PC-3 (cell line): ENCODE data around the gene DOCK10. TPM values are rescaled to one million over a fixed set of nuclear protein-coding genes. Genes with fewer than 3 reads are reported as not detected.
A peak's percentile ranks its signal among the peaks of the same experiment; 100 is the strongest.

Experiments used
- ATAC-seq: fragments of 200-7000 bp; cut with Tn5 transposase; 2 replicates; pipeline ENCODE4 v1.9.1; 2020; ENCODE audit warnings: mild to moderate bottlenecking, moderate library complexity
- BruUV-seq: library from RNA; stranded (reverse); fragments of 400-500 nt; replicated peaks from 2 replicates; lab custom pipeline; 2021; lab: Mats Ljungman, UMichigan
- CTCF ChIA-PET: fragments of 300-600 bp; sonication (Branson Sonifier 250); formaldehyde crosslinking; loops from one replicate; lab custom pipeline; 2022; ENCODE audit warnings: antibody characterized with exemption; lab: Charles Lee
- POLR2A ChIA-PET: fragments of 300-600 bp; sonication (Branson Sonifier 250); formaldehyde crosslinking; loops from one replicate; lab custom pipeline; 2022; ENCODE audit warnings: antibody characterized with exemption; ENCODE audit not compliant: unreplicated experiment; lab: Charles Lee
- DNase-seq: peaks from one replicate; pipeline ENCODE4 v3.0.0-alpha.2; 2015
- H2AFZ ChIP-seq: fragments of 300-600 bp; sonication (generic); 2 replicates; pipeline ENCODE4 v1.6.0; 2016; ENCODE audit warnings: antibody characterized with exemption, low read length
- H3F3A ChIP-seq: fragments of 300-600 bp; sonication (generic); one replicate; pipeline ENCODE4 v1.6.0; 2017; ENCODE audit warnings: antibody characterized with exemption, low read length, control low read depth, mild to moderate bottlenecking; ENCODE audit not compliant: unreplicated experiment
- H3K27ac ChIP-seq: fragments of 300-600 bp; sonication (generic); 2 replicates; pipeline ENCODE4 v1.5.1; 2016; ENCODE audit warnings: mild to moderate bottlenecking, low read length
- H3K27me3 ChIP-seq: fragments of 300-600 bp; sonication (generic); 2 replicates; pipeline ENCODE4 v1.6.1; 2016; ENCODE audit warnings: low read length, mixed read lengths
- H3K36me3 ChIP-seq: fragments of 300-600 bp; sonication (generic); 2 replicates; pipeline ENCODE4 v1.6.1; 2016; ENCODE audit warnings: low read depth, mixed run types, low read length, mixed read lengths
- H3K4me1 ChIP-seq: fragments of 300-600 bp; sonication (generic); 2 replicates; pipeline ENCODE4 v1.5.1; 2016; ENCODE audit warnings: low read length; ENCODE audit not compliant: insufficient read depth
- H3K4me2 ChIP-seq: fragments of 300-600 bp; sonication (generic); 2 replicates; pipeline ENCODE4 v1.6.0; 2016; ENCODE audit warnings: low read length
- H3K4me3 ChIP-seq: fragments of 300-600 bp; sonication (generic); 2 replicates; pipeline ENCODE4 v1.5.1; 2016; ENCODE audit warnings: mild to moderate bottlenecking, low read length, mixed read lengths
- H3K79me2 ChIP-seq: fragments of 300-600 bp; sonication (generic); 2 replicates; pipeline ENCODE4 v1.6.1; 2017; ENCODE audit warnings: low read length, mixed read lengths
- H3K9ac ChIP-seq: fragments of 300-600 bp; sonication (generic); 2 replicates; pipeline ENCODE4 v1.6.0; 2016; ENCODE audit warnings: mild to moderate bottlenecking, low read length
- H3K9me2 ChIP-seq: fragments of 300-600 bp; sonication (generic); replicated peaks from 2 replicates; pipeline ENCODE4 v1.6.1; 2016; ENCODE audit warnings: mixed run types, low read length, mixed read lengths
- H3K9me3 ChIP-seq: fragments of 300-600 bp; sonication (generic); 2 replicates; pipeline ENCODE4 v1.6.1; 2016; ENCODE audit warnings: low read length, mixed read lengths
- H4K20me1 ChIP-seq: fragments of 300-600 bp; sonication (generic); 2 replicates; pipeline ENCODE4 v1.6.1; 2016; ENCODE audit warnings: low read length, mixed read lengths
- EZH2 ChIP-seq: fragments of 300-600 bp; sonication (generic); IDR thresholded peaks from one replicate; pipeline ENCODE4 v1.6.1; 2017; ENCODE audit warnings: antibody characterized with exemption, mild to moderate bottlenecking, low read length; ENCODE audit not compliant: unreplicated experiment
- EZH2phosphoT487 ChIP-seq: fragments of 300-600 bp; sonication (generic); IDR thresholded peaks from 2 replicates; pipeline ENCODE4 v1.6.1; 2018; ENCODE audit warnings: mild to moderate bottlenecking, antibody characterized with exemption, low read length, borderline replicate concordance
- intact Hi-C: fragments of 100-400 bp; cut with micrococcal nuclease; formaldehyde crosslinking; loops from 2 replicates; pipeline ENCODE4 v1.9.0; 2023
- total RNA-seq: library from RNA; depleted of rRNA; stranded (reverse); fragments of >200 nt; gene quantifications from 2 replicates; pipeline ENCODE4 v1.2.3, GENCODE V29; 2014
- TF ChIP-seq, protein P1 (sequence below): fragments of 300-600 bp; sonication (generic); conservative IDR thresholded peaks from 2 replicates; pipeline ENCODE4 v1.5.1; 2017; ENCODE audit warnings: antibody characterized with exemption, low read depth, mild to moderate bottlenecking, low read length

DOCK10 gene
- total RNA-seq, 1 experiment from 2014 or later = 23.1 TPM

DNA sequence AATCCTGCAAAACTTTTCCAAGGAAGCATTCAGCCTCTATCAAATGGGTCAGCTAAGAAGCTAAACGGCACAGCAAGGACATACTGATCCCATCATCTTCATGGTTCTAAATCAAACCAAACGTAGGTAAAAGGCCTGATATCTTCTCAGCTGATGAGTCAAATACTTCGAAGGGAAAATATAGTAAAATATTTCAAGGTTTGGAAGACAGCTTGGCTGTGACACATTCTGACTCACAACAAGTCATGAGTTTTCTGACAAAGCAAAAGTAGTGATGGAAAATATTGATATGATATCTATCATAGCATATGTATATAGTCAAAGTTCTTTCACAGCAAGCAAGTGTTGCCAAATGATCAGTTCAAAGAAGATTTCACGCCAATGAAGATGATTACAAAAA, 31.5 kb downstream of the DOCK10 start:
- no peaks in the 10 kb centered on the region for H3K9me3 ChIP-seq
- no TSS peak for BruUV-seq
- intact Hi-C loops = loop anchor here (1.0 to 10.0 kb wide), 4 partner anchors 30 to 274 kb away; no protein-coding TSS in a partner anchor
- peaks cover 33% of the 10 kb centered on the region for H3K4me1 ChIP-seq
- H2AFZ ChIP-seq = peak overlapping the region; percentile 48; the same call in 1 of the 2 replicates
- ATAC-seq (peak; percentile 88), DNase-seq (peak; percentile 91)
- no peaks in the 10 kb centered on the region for H4K20me1 ChIP-seq
- CTCF ChIA-PET = no interaction called here
- TF ChIP-seq EZH2 (no peak), EZH2phosphoT487 (no peak)
- TF ChIP-seq, protein P1, sequence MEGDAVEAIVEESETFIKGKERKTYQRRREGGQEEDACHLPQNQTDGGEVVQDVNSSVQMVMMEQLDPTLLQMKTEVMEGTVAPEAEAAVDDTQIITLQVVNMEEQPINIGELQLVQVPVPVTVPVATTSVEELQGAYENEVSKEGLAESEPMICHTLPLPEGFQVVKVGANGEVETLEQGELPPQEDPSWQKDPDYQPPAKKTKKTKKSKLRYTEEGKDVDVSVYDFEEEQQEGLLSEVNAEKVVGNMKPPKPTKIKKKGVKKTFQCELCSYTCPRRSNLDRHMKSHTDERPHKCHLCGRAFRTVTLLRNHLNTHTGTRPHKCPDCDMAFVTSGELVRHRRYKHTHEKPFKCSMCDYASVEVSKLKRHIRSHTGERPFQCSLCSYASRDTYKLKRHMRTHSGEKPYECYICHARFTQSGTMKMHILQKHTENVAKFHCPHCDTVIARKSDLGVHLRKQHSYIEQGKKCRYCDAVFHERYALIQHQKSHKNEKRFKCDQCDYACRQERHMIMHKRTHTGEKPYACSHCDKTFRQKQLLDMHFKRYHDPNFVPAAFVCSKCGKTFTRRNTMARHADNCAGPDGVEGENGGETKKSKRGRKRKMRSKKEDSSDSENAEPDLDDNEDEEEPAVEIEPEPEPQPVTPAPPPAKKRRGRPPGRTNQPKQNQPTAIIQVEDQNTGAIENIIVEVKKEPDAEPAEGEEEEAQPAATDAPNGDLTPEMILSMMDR = no peak
- H3K4me3 ChIP-seq = peak overlapping the region; percentile 44; the same call in 1 of the 2 replicates
- H3F3A ChIP-seq = peaks cover 9% of the 10 kb centered on the region
- H3K27me3 ChIP-seq = no peaks in the 10 kb centered on the region
- H3K79me2 ChIP-seq = peaks cover 39% of the 10 kb centered on the region
- peak overlapping the region; percentile 30 for H3K9ac ChIP-seq
- POLR2A ChIA-PET = no interaction called here
- no peaks in the 10 kb centered on the region for H3K9me2 ChIP-seq
- H3K36me3 ChIP-seq = no peaks in the 10 kb centered on the region
- H3K27ac ChIP-seq = peak overlapping the region; percentile 90
- H3K4me2 ChIP-seq = peak overlapping the region; percentile 75

DNA sequence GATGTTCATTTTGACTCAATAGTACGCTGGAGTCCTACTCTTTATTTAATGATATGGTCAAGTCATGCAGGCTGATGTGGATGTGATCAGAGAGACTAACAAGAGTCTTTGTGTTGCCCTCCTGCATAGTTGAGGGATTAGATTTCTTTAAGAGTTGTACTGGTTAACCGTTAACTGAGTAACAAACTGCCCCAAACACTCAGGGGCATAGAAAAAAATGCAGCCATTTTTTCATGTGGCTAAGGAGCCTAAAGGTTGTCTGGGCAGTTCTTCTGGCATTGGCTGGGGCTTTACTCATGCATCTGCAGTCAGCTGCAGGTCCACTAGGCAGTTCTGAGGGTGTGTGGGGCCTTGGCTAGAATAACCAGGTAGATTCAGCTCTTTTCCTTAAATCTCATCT, 32.5 kb downstream of the DOCK10 start:
- CTCF ChIA-PET = no interaction called here
- H4K20me1 ChIP-seq = no peaks in the 10 kb centered on the region
- peak overlapping the region; percentile 19; the same call in 1 of the 2 replicates for H3K4me3 ChIP-seq
- peak overlapping the region; percentile 21; the same call in 1 of the 2 replicates for H3K9ac ChIP-seq
- peak; percentile 33 for ATAC-seq
- no peaks in the 10 kb centered on the region for H3K27me3 ChIP-seq
- POLR2A ChIA-PET = no interaction called here
- peaks cover 33% of the 10 kb centered on the region for H3K4me1 ChIP-seq
- TF ChIP-seq, protein P1 = no peak
- TF ChIP-seq EZH2phosphoT487 = no peak
- TF ChIP-seq EZH2 = no peak
- peak overlapping the region; percentile 28; the same call in 1 of the 2 replicates for H2AFZ ChIP-seq
- intact Hi-C loops = loop anchor here (1.0 to 10.0 kb wide), 5 partner anchors 32 to 655 kb away; no protein-coding TSS in a partner anchor
- H3K9me3 ChIP-seq = no peaks in the 10 kb centered on the region
- no peaks in the 10 kb centered on the region for H3K36me3 ChIP-seq
- no peaks in the 10 kb centered on the region for H3K9me2 ChIP-seq
- H3F3A ChIP-seq = peaks cover 9% of the 10 kb centered on the region
- peak overlapping the region; percentile 50 for H3K4me2 ChIP-seq
- H3K27ac ChIP-seq = peak overlapping the region; percentile 90
- BruUV-seq = no TSS peak
- H3K79me2 ChIP-seq = peaks cover 39% of the 10 kb centered on the region
- DNase-seq = peak; percentile 80

DNA sequence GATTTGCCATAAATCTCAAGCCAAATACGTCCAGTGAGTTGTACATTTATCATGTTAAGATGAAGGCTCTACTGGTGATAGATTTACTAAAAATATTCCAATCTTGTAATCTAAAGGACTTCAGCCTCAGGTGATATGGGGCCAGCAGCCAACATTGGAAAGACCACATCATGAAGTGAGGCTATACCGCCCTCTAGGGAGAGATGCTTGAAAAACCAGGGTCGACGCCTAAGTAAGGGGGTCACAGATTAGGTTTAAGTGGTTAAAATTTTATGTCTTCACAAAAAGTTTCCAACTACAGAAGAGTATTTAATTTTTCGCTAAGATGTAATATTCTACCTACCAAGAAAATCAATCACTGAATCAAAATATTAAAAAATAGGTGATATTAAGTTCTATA, 33.3 kb downstream of the DOCK10 start:
- Histone ChIP-seq H3F3A (peaks cover 9% of the 10 kb centered on the region), H4K20me1 (no peaks in the 10 kb centered on the region), H3K9ac (no peak overlapping the region), H3K4me1 (peaks cover 33% of the 10 kb centered on the region), H3K9me3 (no peaks in the 10 kb centered on the region), H3K9me2 (no peaks in the 10 kb centered on the region), H3K27ac (peak overlapping the region; percentile 90; the same call in 1 of the 2 replicates), H3K27me3 (no peaks in the 10 kb centered on the region), H3K36me3 (no peaks in the 10 kb centered on the region), H3K4me2 (peak overlapping the region; percentile 50), H2AFZ (no peak overlapping the region), H3K79me2 (peaks cover 39% of the 10 kb centered on the region), H3K4me3 (no peak overlapping the region)
- no peak for TF ChIP-seq EZH2phosphoT487
- TF ChIP-seq, protein P1 = peak; percentile 60
- CTCF ChIA-PET = interaction anchor here (0.5 kb wide), 1 partner anchor 1779 kb away, joined by 3 read pairs; no protein-coding TSS in a partner anchor
- BruUV-seq = no TSS peak
- POLR2A ChIA-PET = no interaction called here
- no peak for ATAC-seq
- intact Hi-C loops = loop anchor here (10.0 kb wide), 1 partner anchor 654 kb away; no protein-coding TSS in a partner anchor
- DNase-seq = peak; percentile 6
